ENCODE measurements around the gene NRXN3. TPM values are rescaled to one million over a fixed set of nuclear protein-coding genes. Genes with fewer than 3 reads are reported as not detected.

NRXN3 gene
- total RNA-seq, 1 donor from 2014 or later = 5.9 TPM

- Histone ChIP-seq H3K36me3 (no peaks in the 10 kb centered on the region), H3F3A (ENCODE audit: low read depth) (peaks cover 9% of the 10 kb centered on the region), H3K27ac (no peak overlapping the region), H2AFZ (replicated peaks) (no peak overlapping the region), H4K20me1 (ENCODE audit: low read depth) (no peaks in the 10 kb centered on the region), H3K4me1 (peaks cover 14% of the 10 kb centered on the region), H3K9ac (no peak overlapping the region), H3K9me3 (ENCODE audit: low read depth) (no peaks in the 10 kb centered on the region), H3K4me3 (no peak overlapping the region), H3K27me3 (no peaks in the 10 kb centered on the region), H3K4me2 (no peak overlapping the region), H3K79me2 (ENCODE audit: low read depth) (no peaks in the 10 kb centered on the region)
- Mint-ChIP-seq H3K9me3 (no peaks in the 10 kb centered on the region), H3K27ac (no peak overlapping the region), H3K36me3 (no peaks in the 10 kb centered on the region), H3K4me3 (no peak overlapping the region), H3K27me3 (ENCODE audit: insufficient read depth, low read depth) (no peaks in the 10 kb centered on the region), H3K4me1 (peaks cover 12% of the 10 kb centered on the region)
- peak; percentile 70 for DNase-seq (ENCODE audit: low spot score)
- TF ChIP-seq EZH2 (IDR thresholded peaks at IDR 0.05) (no peak), EZH2phosphoT487 (IDR thresholded peaks at IDR 0.05) (no peak), CTCF (IDR thresholded peaks at IDR 0.05) (no peak)
Measured at GRCh38 chr14:79451601-79452000, 1281.4 kb downstream of the NRXN3 start.

- Mint-ChIP-seq H3K4me3 (no peak overlapping the region), H3K4me1 (peaks cover 12% of the 10 kb centered on the region), H3K36me3 (no peaks in the 10 kb centered on the region), H3K27ac (no peak overlapping the region), H3K27me3 (ENCODE audit: insufficient read depth, low read depth) (no peaks in the 10 kb centered on the region), H3K9me3 (no peaks in the 10 kb centered on the region)
- Histone ChIP-seq H3K27me3 (no peaks in the 10 kb centered on the region), H3K4me3 (no peak overlapping the region), H3K27ac (no peak overlapping the region), H3K9ac (no peak overlapping the region), H3K9me3 (ENCODE audit: low read depth) (no peaks in the 10 kb centered on the region), H3K36me3 (no peaks in the 10 kb centered on the region), H3F3A (ENCODE audit: low read depth) (peaks cover 9% of the 10 kb centered on the region), H4K20me1 (ENCODE audit: low read depth) (no peaks in the 10 kb centered on the region), H3K79me2 (ENCODE audit: low read depth) (no peaks in the 10 kb centered on the region), H3K4me1 (peaks cover 14% of the 10 kb centered on the region), H2AFZ (replicated peaks) (no peak overlapping the region), H3K4me2 (no peak overlapping the region)
- no peak for DNase-seq (ENCODE audit: low spot score)
- no peak for TF ChIP-seq CTCF (IDR thresholded peaks at IDR 0.05)
- no peak for TF ChIP-seq EZH2 (IDR thresholded peaks at IDR 0.05)
Measured at GRCh38 chr14:79453276-79453675, 1283.1 kb downstream of the NRXN3 start.

GRCh38 chr14:79464468-79464867, 1294.3 kb downstream of the NRXN3 start:
- no peak overlapping the region for H3K4me2 ChIP-seq

More at GRCh38 chr14:79464468-79464867, 1294.3 kb downstream of the NRXN3 start:
- no peaks in the 10 kb centered on the region for H4K20me1 ChIP-seq (ENCODE audit: low read depth)
- H3K79me2 ChIP-seq (ENCODE audit: low read depth) = no peaks in the 10 kb centered on the region
- H3K4me3 Mint-ChIP-seq = no peak overlapping the region
- H3K9ac ChIP-seq = no peak overlapping the region
- TF ChIP-seq EZH2 (IDR thresholded peaks at IDR 0.05) (no peak), CTCF (IDR thresholded peaks at IDR 0.05) (no peak), EZH2phosphoT487 (IDR thresholded peaks at IDR 0.05) (no peak)
- H2AFZ ChIP-seq (replicated peaks) = no peak overlapping the region
- no peak overlapping the region for H3K27ac ChIP-seq
- H3K27me3 ChIP-seq = no peaks in the 10 kb centered on the region
- H3K36me3 Mint-ChIP-seq = no peaks in the 10 kb centered on the region
- no peaks in the 10 kb centered on the region for H3K9me3 ChIP-seq (ENCODE audit: low read depth)
- no peaks in the 10 kb centered on the region for H3K9me3 Mint-ChIP-seq
- H3K36me3 ChIP-seq = no peaks in the 10 kb centered on the region
- no peak overlapping the region for H3K4me3 ChIP-seq
- no peak for DNase-seq (ENCODE audit: low spot score)
- peaks cover 3% of the 10 kb centered on the region for H3K4me1 Mint-ChIP-seq
- H3F3A ChIP-seq (ENCODE audit: low read depth) = peaks cover 8% of the 10 kb centered on the region
- H3K27ac Mint-ChIP-seq = no peak overlapping the region
- H3K4me1 ChIP-seq = peaks cover 25% of the 10 kb centered on the region
- peaks cover 3% of the 10 kb centered on the region for H3K27me3 Mint-ChIP-seq (ENCODE audit: insufficient read depth, low read depth)
